Measurements from ENCODE around the gene PSMD1.

Gene PSMD1

GRCh38 chr2:231059756-231060155 is 3.1 kb downstream of the PSMD1 start:
- Histone ChIP-seq H3K9me3 (ENCODE audit: control insufficient read depth, insufficient read depth, low read depth, low read length) (no peaks in the 10 kb centered on the region), H3K27ac (ENCODE audit: extremely low read depth, low read depth, low read length) (no peak overlapping the region), H3K4me1 (ENCODE audit: control insufficient read depth, insufficient read depth, low read length) (peaks cover 4% of the 10 kb centered on the region; the same call in 1 of the 2 replicates), H3K4me3 (ENCODE audit: low read depth, low read length) (no peak overlapping the region), H3K36me3 (ENCODE audit: control insufficient read depth in 2 of 2, insufficient read depth in 1 of 2, low read length in 2 of 2) (peaks cover 26 to 49% of the 10 kb centered on the region in 2 experiments)
- ChIA-PET POLR2A (no interaction called here), CTCF (interaction anchor here (1.2 to 2.0 kb wide), 4 partner anchors 10 to 235 kb away, joined by 3 to 9 read pairs (median 6); no protein-coding TSS in a partner anchor)
- no peak for TF ChIP-seq ZBTB20 (tag by site-specific recombination; IDR thresholded peaks at IDR 0.05)
- no peak for TF ChIP-seq ZNF248 (tag by site-specific recombination; IDR thresholded peaks at IDR 0.05)
- no peak for TF ChIP-seq ZNF473 (tag by site-specific recombination; IDR thresholded peaks at IDR 0.05)
- no peak for TF ChIP-seq BCL11B (tag by site-specific recombination; IDR thresholded peaks at IDR 0.05; ENCODE audit: low read depth)

DNA sequence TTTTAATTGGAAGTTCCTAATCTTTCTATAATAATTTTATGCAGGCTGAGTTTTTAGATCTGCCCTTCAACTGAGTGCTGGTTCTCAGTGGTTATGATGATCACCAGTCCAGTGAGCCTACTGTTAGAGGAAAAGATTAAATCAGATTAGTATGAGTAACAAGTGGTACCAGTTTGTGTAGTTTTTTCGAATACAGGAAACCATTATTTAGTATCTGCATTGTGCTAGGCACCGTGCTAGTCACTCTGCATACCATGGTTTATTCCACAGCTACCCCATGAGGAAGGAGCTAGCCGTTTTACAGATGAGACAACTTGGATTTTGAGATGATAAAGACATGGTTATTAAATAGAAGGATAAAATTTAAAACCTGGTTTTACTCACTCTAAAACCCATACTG is 6.1 kb downstream of the PSMD1 start:
- ChIA-PET POLR2A (no interaction called here), CTCF (interaction anchor here (0.6 to 1.6 kb wide), 2 partner anchors 9 to 1166 kb away, joined by 3 to 5 read pairs; no protein-coding TSS in a partner anchor)
- no peaks in the 10 kb centered on the region for H3K9me3 ChIP-seq (ENCODE audit: control insufficient read depth, insufficient read depth, low read depth, low read length)
- no peak overlapping the region for H3K27ac ChIP-seq (ENCODE audit: extremely low read depth, low read depth, low read length)
- peaks cover 4% of the 10 kb centered on the region; the same call in 1 of the 2 replicates for H3K4me1 ChIP-seq (ENCODE audit: control insufficient read depth, insufficient read depth, low read length)
- H3K4me3 ChIP-seq (ENCODE audit: low read depth, low read length), result no peak overlapping the region
- TF ChIP-seq ZNF658 (tag by site-specific recombination; IDR thresholded peaks at IDR 0.05) (no peak), ZBTB20 (tag by site-specific recombination; IDR thresholded peaks at IDR 0.05) (no peak)
- H3K36me3 ChIP-seq (ENCODE audit: control insufficient read depth in 2 of 2, insufficient read depth in 1 of 2, low read length in 2 of 2), result peaks cover 43 to 76% of the 10 kb centered on the region in 2 experiments

GRCh38 chr2:231063347-231063746 is 6.7 kb downstream of the PSMD1 start:
- CTCF ChIA-PET, result interaction anchor here (0.6 to 1.6 kb wide), 2 partner anchors 10 to 1166 kb away, joined by 3 to 5 read pairs; no protein-coding TSS in a partner anchor
- POLR2A ChIA-PET, result no interaction called here
- H3K27ac ChIP-seq (ENCODE audit: extremely low read depth, low read depth, low read length), result no peak overlapping the region
- H3K36me3 ChIP-seq (ENCODE audit: control insufficient read depth in 2 of 2, insufficient read depth in 1 of 2, low read length in 2 of 2), result peaks cover 45 to 82% of the 10 kb centered on the region in 2 experiments
- no peaks in the 10 kb centered on the region for H3K9me3 ChIP-seq (ENCODE audit: control insufficient read depth, insufficient read depth, low read depth, low read length)
- H3K4me1 ChIP-seq (ENCODE audit: control insufficient read depth, insufficient read depth, low read length), result no peaks in the 10 kb centered on the region
- no peak overlapping the region for H3K4me3 ChIP-seq (ENCODE audit: low read depth, low read length)
- TF ChIP-seq, protein P1, sequence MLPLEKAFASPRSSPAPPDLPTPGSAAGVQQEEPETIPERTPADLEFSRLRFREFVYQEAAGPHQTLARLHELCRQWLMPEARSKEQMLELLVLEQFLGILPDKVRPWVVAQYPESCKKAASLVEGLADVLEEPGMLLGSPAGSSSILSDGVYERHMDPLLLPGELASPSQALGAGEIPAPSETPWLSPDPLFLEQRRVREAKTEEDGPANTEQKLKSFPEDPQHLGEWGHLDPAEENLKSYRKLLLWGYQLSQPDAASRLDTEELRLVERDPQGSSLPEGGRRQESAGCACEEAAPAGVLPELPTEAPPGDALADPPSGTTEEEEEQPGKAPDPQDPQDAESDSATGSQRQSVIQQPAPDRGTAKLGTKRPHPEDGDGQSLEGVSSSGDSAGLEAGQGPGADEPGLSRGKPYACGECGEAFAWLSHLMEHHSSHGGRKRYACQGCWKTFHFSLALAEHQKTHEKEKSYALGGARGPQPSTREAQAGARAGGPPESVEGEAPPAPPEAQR (tag by site-specific recombination; IDR thresholded peaks at IDR 0.05), result no peak
- TF ChIP-seq, protein P2, sequence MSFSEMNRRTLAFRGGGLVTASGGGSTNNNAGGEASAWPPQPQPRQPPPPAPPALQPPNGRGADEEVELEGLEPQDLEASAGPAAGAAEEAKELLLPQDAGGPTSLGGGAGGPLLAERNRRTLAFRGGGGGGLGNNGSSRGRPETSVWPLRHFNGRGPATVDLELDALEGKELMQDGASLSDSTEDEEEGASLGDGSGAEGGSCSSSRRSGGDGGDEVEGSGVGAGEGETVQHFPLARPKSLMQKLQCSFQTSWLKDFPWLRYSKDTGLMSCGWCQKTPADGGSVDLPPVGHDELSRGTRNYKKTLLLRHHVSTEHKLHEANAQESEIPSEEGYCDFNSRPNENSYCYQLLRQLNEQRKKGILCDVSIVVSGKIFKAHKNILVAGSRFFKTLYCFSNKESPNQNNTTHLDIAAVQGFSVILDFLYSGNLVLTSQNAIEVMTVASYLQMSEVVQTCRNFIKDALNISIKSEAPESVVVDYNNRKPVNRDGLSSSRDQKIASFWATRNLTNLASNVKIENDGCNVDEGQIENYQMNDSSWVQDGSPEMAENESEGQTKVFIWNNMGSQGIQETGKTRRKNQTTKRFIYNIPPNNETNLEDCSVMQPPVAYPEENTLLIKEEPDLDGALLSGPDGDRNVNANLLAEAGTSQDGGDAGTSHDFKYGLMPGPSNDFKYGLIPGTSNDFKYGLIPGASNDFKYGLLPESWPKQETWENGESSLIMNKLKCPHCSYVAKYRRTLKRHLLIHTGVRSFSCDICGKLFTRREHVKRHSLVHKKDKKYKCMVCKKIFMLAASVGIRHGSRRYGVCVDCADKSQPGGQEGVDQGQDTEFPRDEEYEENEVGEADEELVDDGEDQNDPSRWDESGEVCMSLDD (tag by site-specific recombination; IDR thresholded peaks at IDR 0.05), result no peak
- TF ChIP-seq ZNF433 (tag by site-specific recombination; IDR thresholded peaks at IDR 0.05; ENCODE audit: low read depth), result no peak
- TF ChIP-seq GLIS1 (tag by site-specific recombination; IDR thresholded peaks at IDR 0.05), result no peak
- no peak for TF ChIP-seq ZNF585B (tag by site-specific recombination; IDR thresholded peaks at IDR 0.05)
- TF ChIP-seq, protein P3, sequence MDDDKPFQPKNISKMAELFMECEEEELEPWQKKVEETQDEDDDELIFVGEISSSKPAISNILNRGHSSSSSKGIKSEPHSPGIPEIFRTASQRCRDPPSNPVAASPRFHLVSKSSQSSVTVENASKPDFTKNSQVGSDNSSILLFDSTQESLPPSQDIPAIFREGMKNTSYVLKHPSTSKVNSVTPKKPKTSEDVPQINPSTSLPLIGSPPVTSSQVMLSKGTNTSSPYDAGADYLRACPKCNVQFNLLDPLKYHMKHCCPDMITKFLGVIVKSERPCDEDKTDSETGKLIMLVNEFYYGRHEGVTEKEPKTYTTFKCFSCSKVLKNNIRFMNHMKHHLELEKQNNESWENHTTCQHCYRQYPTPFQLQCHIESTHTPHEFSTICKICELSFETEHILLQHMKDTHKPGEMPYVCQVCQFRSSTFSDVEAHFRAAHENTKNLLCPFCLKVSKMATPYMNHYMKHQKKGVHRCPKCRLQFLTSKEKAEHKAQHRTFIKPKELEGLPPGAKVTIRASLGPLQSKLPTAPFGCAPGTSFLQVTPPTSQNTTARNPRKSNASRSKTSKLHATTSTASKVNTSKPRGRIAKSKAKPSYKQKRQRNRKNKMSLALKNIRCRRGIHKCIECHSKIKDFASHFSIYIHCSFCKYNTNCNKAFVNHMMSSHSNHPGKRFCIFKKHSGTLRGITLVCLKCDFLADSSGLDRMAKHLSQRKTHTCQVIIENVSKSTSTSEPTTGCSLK (tag by site-specific recombination; IDR thresholded peaks at IDR 0.05), result no peak
- no peak for TF ChIP-seq REST (tag by site-specific recombination; IDR thresholded peaks at IDR 0.05)
- no peak for TF ChIP-seq ZNF596 (tag by site-specific recombination; IDR thresholded peaks at IDR 0.05)
- no peak for TF ChIP-seq RBAK (tag by site-specific recombination; IDR thresholded peaks at IDR 0.05)
- TF ChIP-seq ZNF621 (tag by site-specific recombination; IDR thresholded peaks at IDR 0.05), result no peak
- no peak for TF ChIP-seq INSM2 (tag by site-specific recombination; IDR thresholded peaks at IDR 0.05)
- TF ChIP-seq IKZF3 (tag by site-specific recombination; IDR thresholded peaks at IDR 0.05), result no peak
